HepG2 (cell line): ENCODE measurements around the gene SDR9C7. TPM values are rescaled to one million over a fixed set of nuclear protein-coding genes. Genes with fewer than 3 reads are reported as not detected.

Experiments
- ARID4A ChIP-seq: sonication (generic); formaldehyde crosslinking; IDR thresholded peaks from 2 replicates; pipeline ENCODE4 v1.5.0; 2020; ENCODE audit warnings: mild to moderate bottlenecking, missing genetic modification reagents, borderline replicate concordance
- ATM ChIP-seq: fragments of 450-650 bp; IDR thresholded peaks from 2 replicates; pipeline ENCODE4 v1.7.1; 2017; ENCODE audit warnings: mild to moderate bottlenecking, borderline replicate concordance
- EHMT2 ChIP-seq: fragments of 200-600 bp; sonication (generic); IDR thresholded peaks from 2 replicates; pipeline ENCODE4 v1.7.0; 2017; ENCODE audit warnings: antibody characterized with exemption, low read depth, low read length, borderline replicate concordance
- HOXA3 ChIP-seq: sonication (generic); formaldehyde crosslinking; IDR thresholded peaks from 2 replicates; pipeline ENCODE4 v1.5.0; 2020; ENCODE audit warnings: missing genetic modification reagents
- MNT ChIP-seq: fragments of 450-650 bp; IDR thresholded peaks from 2 replicates; pipeline ENCODE4 v1.6.1; 2016
- NONO ChIP-seq, 2 experiments: fragments of 450-650 bp in 1 of 2; sonication (generic) in 1 of 2; formaldehyde crosslinking in 1 of 2; IDR thresholded peaks in 1 of 2; conservative IDR thresholded peaks in 1 of 2; 2 replicates each; pipeline versions ENCODE4 v1.6.1 to v1.8.0; 2017 to 2022; ENCODE audit warnings: mild to moderate bottlenecking in 1 of 2, missing genetic modification reagents in 1 of 2, moderate library complexity in 1 of 2
- RBFOX2 ChIP-seq: fragments of 200-400 bp; formaldehyde crosslinking; IDR thresholded peaks from 2 replicates; pipeline ENCODE4 v1.6.1; 2017; ENCODE audit warnings: low read depth, mild to moderate bottlenecking, low read length
- SUZ12 ChIP-seq: fragments of 150-350 bp; IDR thresholded peaks from 2 replicates; pipeline ENCODE4 v1.6.1; 2014; ENCODE audit warnings: low read depth, low read length
- ZBTB14 ChIP-seq: sonication (generic); formaldehyde crosslinking; IDR thresholded peaks from 2 replicates; pipeline ENCODE4 v1.4.0; 2020; ENCODE audit warnings: missing genetic modification reagents
- ZBTB33 ChIP-seq: sonication (generic); formaldehyde crosslinking; IDR thresholded peaks from 2 replicates; pipeline ENCODE4 v1.4.0; 2020; ENCODE audit warnings: missing genetic modification reagents
- ZHX1 ChIP-seq: sonication (generic); formaldehyde crosslinking; IDR thresholded peaks from 2 replicates; pipeline ENCODE4 v1.8.1; 2022; ENCODE audit warnings: low read depth, mild to moderate bottlenecking, missing genetic modification reagents
- ZNF281 ChIP-seq: sonication (generic); formaldehyde crosslinking; IDR thresholded peaks from 2 replicates; pipeline ENCODE4 v1.4.0; 2020; ENCODE audit warnings: missing genetic modification reagents, borderline replicate concordance
- ZSCAN25 ChIP-seq: sonication (generic); formaldehyde crosslinking; IDR thresholded peaks from 2 replicates; pipeline ENCODE4 v1.8.0; 2022; ENCODE audit warnings: mild to moderate bottlenecking, missing genetic modification reagents
- polyA plus RNA-seq, 8 experiments: library from polyadenylated mRNA; depleted of rRNA in 3 of 8; stranded (reverse) in 7 of 8; unstranded in 1 of 8; fragments of >200 nt; fragmentation: Illumina TruSeq in 4 of 8; extraction: Trizol in 4 of 8; gene quantifications; 2 replicates each; pipeline versions ENCODE4 v1.2.1 to v1.2.3, GENCODE V29; 2011 to 2016; ENCODE audit warnings: low read depth in 4 of 8, missing spikeins in 1 of 8, mixed read lengths in 1 of 8; ENCODE audit not compliant: insufficient read depth in 1 of 8
- total RNA-seq, 5 experiments: library from RNA; depleted of rRNA; stranded (reverse); fragments of >200 nt; fragmentation: Illumina TruSeq; extraction: Trizol; gene quantifications; 2 replicates each; pipeline ENCODE4 v1.2.3, GENCODE V29; 2016; ENCODE audit warnings: low read depth in 1 of 5

The SDR9C7 gene
- total and polyA plus RNA-seq, 2 of the 13 experiments (the other 11 are each of a cell fraction or from before 2014, with no cell fraction given): 0.04 TPM; not detected in 1

- TF ChIP-seq NONO (IDR thresholded peaks at IDR 0.05) (0 out of 2 replicates have a peak, but pooled peaks have one; percentile 7), NONO (CRISPR knock-in tag; conservative IDR thresholded peaks at IDR 0.05) (no peak), ARID4A (CRISPR knock-in tag) (no peak), SUZ12 (no peak), ZHX1 (no peak), EHMT2 (no peak), MNT (peak; percentile 38), RBFOX2 (no peak), ZNF281 (CRISPR knock-in tag) (no peak), ATM (peak; percentile 45; the same call in 1 of the 2 replicates), HOXA3 (CRISPR knock-in tag) (no peak), ZBTB14 (CRISPR knock-in tag) (no peak), ZBTB33 (no peak), ZSCAN25 (CRISPR knock-in tag) (no peak)
These were observed 38.1 kb downstream of the SDR9C7 start (continued) for GRCh38 chr12:56896082-56896481.
